ENCODE results near the gene ACSBG1.
"Not testable (repeated sequence)": the region's sequence is repeated elsewhere in the genome, so short reads cannot be mapped to it uniquely, and the experiment has no call there.

ACSBG1 gene

GRCh38 chr15:78257681-78258080, 23.3 kb upstream of the ACSBG1 start:
- no peak for DNase-seq (ENCODE audit: low read depth)
- in situ Hi-C loops (cut with HindIII; ENCODE audit: low sequenced_read_pairs): loop anchor here (5.0 kb wide), 1 partner anchor 60 kb away; no protein-coding TSS in a partner anchor
- H3K4me3 ChIP-seq (ENCODE audit: low read depth, low read length): no peak overlapping the region
- no peak for TF ChIP-seq CTCF (IDR thresholded peaks at IDR 0.05; ENCODE audit: low read depth, low read length, missing control alignments)

DNA sequence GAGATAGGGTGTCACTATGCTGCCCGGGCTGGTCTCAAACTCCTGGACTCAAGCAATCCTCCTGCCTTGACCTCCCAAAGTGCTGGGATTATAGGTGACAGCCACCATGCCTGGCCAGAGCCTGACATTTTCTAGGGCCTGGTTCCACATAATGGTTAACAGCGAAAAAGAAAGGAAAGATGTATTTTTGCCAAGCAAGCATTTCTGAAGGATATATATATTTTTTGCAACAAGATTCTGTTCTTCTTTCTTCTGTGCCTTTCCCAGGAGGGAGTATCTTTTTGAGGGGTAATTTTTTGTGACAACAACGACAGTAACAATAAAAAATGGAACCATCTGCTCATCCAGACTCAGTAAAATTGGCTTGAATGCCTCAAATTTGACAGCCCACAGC, 21.7 kb upstream of the ACSBG1 start:
- TF ChIP-seq CTCF (IDR thresholded peaks at IDR 0.05; ENCODE audit: low read depth, low read length, missing control alignments): no peak
- in situ Hi-C loops (cut with HindIII; ENCODE audit: low sequenced_read_pairs): loop anchor here (5.0 kb wide), 1 partner anchor 59 kb away; no protein-coding TSS in a partner anchor
- no peak for DNase-seq (ENCODE audit: low read depth)
- no peak overlapping the region for H3K4me3 ChIP-seq (ENCODE audit: low read depth, low read length)

- H3K4me3 ChIP-seq (ENCODE audit: low read depth, low read length): no peak overlapping the region
- no peak for DNase-seq (ENCODE audit: low read depth)
- TF ChIP-seq CTCF (IDR thresholded peaks at IDR 0.05; ENCODE audit: low read depth, low read length, missing control alignments): no peak
- in situ Hi-C loops (cut with HindIII; ENCODE audit: low sequenced_read_pairs): loop anchor here (5.0 kb wide), 1 partner anchor 58 kb away; no protein-coding TSS in a partner anchor
These were observed 21.2 kb upstream of the ACSBG1 start for GRCh38 chr15:78255421-78256043.

DNA sequence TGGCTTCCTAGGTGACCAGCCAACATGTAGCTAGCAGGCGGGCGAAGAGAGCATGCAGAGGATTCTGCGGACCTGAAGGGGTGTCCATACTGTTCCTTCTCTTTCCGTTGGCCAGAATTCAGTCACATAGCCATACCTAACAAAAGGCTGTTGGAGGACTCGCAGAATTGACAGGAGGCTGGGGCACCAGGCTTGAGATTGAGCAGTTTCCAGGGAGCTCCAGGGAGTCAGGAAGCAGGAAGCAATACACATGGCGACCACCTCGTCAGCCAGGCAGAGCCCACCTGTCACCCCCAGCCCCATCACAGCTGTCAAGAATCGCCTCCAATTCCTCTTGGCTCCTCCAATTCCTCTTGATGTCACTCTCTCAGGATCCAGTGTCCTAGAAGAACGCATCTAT, 16.8 kb upstream of the ACSBG1 start:
- no peak for DNase-seq (ENCODE audit: low read depth)
- in situ Hi-C loops (cut with HindIII; ENCODE audit: low sequenced_read_pairs): no loop called here
- TF ChIP-seq CTCF (IDR thresholded peaks at IDR 0.05; ENCODE audit: low read depth, low read length, missing control alignments): no peak
- no peak overlapping the region for H3K4me3 ChIP-seq (ENCODE audit: low read depth, low read length)

DNA sequence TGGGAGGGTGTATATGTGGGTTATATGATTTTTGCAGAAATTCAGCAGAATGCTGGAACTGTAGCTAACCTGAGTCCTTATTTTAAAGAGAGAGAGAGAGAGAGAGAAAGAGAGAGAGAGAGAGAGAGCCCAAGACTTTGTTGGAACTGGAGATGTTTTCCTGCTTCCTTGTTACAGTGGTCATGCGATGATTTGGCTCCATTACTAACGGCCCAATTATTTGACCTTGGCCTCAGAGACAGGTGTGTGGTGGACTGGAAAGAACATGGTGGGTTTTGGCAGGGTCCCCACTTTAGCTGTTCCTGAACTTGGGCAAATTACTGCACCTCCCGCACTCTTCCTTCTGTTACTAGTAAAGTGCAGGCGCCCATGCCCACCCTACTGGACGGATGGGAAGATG, 14.8 kb upstream of the ACSBG1 start:
- H3K4me3 ChIP-seq (ENCODE audit: low read depth, low read length): no peak overlapping the region
- in situ Hi-C loops (cut with HindIII; ENCODE audit: low sequenced_read_pairs): no loop called here
- no peak for TF ChIP-seq CTCF (IDR thresholded peaks at IDR 0.05; ENCODE audit: low read depth, low read length, missing control alignments)
- DNase-seq (ENCODE audit: low read depth): no peak

GRCh38 chr15:78247911-78248310, 13.5 kb upstream of the ACSBG1 start:
- in situ Hi-C loops (cut with HindIII; ENCODE audit: low sequenced_read_pairs): no loop called here
- no peak for DNase-seq (ENCODE audit: low read depth)
- no peak for TF ChIP-seq CTCF (IDR thresholded peaks at IDR 0.05; ENCODE audit: low read depth, low read length, missing control alignments)
- no peak overlapping the region for H3K4me3 ChIP-seq (ENCODE audit: low read depth, low read length)

DNA sequence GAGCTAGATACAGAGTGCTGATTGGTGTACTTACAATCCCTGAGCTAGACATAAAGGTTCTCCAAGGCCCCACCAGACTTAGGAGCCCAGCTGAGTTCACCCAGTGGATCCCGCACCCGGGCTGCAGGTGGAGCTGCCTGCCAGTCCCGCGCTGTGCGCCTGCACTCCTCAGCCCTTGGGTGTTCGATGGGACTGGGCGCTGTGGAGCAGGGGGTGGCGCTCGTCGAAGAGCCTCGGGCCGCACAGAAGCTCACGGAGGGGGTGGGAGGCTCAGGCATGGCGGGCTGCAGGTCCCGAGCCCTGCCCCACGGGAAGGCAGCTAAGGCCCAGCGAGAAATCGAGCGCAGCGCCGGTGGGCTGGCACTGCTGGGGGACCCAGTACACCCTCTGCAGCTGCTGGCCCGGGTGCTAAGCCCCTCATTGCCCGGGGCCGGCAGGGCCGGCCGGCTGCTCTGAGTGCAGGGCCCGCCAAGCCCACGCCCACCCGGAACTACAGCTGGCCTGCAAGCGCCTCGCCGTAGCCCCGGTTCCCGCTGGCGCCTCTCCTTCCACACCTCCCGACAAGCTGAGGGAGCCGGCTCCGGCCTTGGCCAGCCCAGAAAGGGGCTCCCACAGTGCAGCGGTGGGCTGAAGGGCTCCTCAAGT, 11.7 kb upstream of the ACSBG1 start:
- H3K4me3 ChIP-seq (ENCODE audit: low read depth, low read length); in situ Hi-C loops (cut with HindIII; ENCODE audit: low sequenced_read_pairs); DNase-seq (ENCODE audit: low read depth): not testable (repeated sequence)

- H3K4me3 ChIP-seq (ENCODE audit: low read depth, low read length); DNase-seq (ENCODE audit: low read depth); in situ Hi-C loops (cut with HindIII; ENCODE audit: low sequenced_read_pairs): not testable (repeated sequence)
These were observed 11.0 kb upstream of the ACSBG1 start for GRCh38 chr15:78245392-78245791.
